HT-29 (cell line): Measurements from ENCODE around the gene MAP1S. TPM values are rescaled to one million over a fixed set of nuclear protein-coding genes. Genes with fewer than 3 reads are reported as not detected.
A peak's percentile ranks its signal among the peaks of the same experiment; 100 is the strongest.

Experiments used
- DNase-seq: peaks from one replicate; pipeline ENCODE4 v3.0.0-alpha.2; 2015; ENCODE audit warnings: low spot score
- total RNA-seq: library from RNA; depleted of rRNA; stranded (reverse); fragments of >200 nt; shearing (Covaris generic); gene quantifications from 2 replicates; pipeline ENCODE4 v1.2.3, GENCODE V29; 2014

The MAP1S gene
- total RNA-seq, 1 experiment from 2014 or later = 21.9 TPM

DNA sequence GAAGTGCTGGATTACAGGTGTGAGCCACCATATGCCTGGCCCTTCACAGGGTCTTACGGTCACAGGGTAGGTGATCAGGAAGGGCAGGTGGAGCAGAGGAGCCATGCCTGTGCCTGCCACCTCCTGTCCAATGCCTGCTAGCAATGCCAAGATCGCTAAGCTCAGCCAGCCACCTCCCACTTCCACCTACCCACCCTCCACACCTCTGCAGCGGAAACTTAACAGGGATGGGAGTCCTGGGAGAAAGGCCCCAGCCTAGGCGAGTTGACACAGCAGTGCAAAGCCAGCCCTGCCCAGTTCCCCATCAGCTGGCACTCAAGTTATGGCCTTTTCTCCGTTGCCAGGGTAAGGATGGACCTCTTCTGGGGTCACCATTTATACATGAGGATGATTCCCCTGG is 16.1 kb downstream of the MAP1S start:
- no peak for DNase-seq

DNA sequence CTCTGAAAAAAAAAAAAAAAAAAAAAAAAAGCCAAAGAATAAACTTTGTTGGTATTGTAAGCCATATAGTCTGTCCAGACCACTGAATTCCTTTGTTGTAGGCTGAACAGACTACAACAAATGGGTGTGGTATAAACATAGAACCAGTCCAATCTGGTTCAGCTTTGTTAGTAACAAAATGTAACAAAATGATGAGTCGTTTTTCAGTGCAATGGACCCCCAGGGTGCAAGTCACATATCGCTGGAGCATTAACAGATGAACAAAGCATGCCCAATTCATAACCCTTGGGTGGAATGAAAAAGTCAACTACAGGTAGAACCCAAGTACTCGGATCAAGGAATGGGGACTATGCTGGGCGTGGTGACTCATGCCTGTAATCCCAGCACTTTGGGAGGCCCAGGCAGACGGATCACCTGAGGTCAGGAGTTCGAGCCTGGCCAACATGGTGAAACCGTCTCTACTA is 18.4 kb downstream of the MAP1S start:
- no peak for DNase-seq

DNA sequence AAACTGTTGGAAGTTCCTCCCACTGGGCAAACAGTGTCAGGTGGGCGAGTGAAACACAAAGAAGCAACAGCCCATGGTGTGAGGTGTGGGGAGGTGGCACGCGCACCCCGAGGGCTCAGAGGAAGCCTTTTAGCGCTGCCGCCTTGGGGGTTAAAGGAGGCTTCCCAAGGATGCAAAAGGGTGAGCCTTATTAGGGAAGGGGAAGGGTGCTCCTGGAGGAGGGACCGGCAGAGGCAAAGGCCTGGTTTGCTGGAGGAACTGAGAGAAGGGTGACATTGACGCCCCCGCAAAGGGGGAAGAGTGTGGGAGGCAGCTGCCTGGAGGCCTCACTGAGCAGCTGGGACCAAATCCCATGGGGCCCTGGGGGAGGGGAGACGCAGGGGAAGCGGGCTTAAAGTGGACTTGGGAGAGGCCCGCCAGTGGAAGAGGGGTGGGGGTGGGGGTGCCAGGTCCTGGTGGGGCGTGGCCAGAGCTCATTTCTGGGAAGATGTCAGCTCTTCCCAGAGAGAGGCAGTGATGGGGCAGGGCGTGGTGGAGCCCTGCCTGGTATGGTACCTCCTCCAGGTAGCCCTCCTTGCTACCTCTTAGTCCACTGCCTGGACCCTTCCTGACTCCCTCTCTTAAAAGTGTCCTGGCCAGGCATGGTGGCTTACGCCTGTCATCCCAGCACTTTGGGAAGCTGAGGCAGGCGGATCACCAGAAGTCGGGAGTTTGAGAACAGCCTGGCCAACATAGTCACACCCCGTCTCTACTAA is 20.0 kb downstream of the MAP1S start:
- no peak for DNase-seq

DNA sequence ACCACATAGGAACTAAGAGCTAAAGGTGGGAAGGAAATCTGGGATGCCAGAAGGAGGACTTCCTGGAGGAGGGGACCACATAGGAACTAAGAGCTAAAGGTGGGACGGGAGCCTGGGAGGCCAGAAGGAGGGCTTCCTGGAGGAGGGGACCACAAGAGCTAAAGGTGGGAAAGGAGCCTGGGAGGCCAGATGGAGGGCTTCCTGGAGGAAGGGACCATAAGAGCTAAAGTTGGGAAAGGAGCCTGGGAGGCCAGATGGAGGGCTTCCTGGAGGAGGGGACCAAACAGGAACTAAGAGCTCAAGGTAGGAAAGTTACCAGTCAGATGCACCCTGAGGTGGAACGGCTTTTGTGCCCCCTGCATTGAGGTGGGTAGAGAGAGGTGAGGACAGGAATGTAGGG is 22.2 kb downstream of the MAP1S start:
- DNase-seq = no peak

DNA sequence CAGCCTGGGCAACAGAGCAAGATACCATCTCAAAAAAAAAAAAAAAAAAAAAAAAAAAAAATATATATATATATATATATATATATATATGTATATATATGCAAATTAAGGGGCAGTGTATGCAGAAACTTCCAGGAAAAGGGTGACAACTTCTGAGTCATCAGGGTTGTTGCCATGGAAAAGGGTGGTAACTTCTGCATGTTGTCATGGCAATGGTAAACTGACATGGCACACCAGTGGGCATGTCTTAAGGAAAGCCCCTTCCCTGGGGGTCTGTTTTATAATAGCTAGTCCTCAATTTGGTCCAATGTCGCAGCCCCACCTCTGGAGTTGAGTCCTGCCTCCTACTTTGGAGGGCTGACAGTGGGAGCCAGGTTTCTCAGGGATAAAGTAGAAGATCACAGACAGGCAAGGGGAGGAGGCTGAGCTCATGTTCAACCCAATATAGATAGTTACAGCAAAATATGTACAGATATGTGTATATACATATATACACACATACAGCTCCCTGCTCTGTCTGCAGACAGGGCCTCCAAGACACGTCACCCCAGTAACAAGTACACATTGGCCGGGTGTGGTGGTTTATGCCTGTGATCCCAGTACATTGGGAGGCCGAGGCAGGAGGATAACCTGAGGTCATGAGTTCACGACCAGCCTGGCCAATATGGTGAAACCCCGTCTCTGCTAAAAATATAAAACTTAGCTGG is 24.7 kb downstream of the MAP1S start:
- no peak for DNase-seq

DNA sequence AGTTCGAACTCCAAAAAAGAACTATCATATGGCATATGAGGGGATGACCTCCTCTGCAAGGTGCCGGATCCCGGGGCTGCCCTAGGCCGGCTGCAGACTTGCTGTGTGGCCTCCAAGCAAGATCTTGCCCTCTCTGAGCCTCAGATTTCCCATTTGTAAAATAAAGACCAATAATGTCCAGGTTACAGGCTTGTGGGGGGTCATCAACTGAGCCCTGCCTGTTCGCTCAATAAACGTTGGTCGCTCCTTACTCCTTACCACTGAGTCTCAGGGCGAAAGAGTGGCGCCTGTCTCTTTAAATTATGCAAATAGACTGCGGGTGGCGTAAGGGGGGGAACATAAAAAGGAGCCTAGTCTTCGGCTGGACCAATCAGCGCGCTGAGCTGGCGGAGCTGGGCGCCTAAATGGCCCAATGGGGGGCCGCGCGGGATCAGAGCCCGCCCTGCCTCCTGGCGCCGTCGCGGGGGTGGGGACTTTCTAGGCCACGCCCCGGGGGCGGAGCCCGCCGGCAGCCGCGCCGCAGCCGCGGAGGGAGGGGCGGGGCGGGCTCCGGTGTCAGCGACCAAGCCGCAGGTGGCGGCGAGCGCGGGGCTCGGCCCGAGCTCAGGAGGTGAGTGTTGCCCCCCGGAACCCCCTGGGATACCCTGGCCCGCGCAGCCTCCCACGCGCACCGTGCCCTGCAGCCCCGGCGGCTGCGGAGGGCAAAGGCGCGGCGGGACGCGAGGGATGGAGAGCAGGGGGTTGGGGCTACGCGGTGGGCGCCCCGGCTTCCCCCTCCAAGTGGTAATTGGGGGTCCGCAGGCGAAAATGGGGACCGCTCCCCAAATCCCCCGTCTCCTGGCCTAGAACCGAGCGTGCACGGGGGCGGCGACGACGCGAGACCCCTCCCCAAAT is 28.2 kb downstream of the MAP1S start:
- peak; percentile 87 for DNase-seq

DNA sequence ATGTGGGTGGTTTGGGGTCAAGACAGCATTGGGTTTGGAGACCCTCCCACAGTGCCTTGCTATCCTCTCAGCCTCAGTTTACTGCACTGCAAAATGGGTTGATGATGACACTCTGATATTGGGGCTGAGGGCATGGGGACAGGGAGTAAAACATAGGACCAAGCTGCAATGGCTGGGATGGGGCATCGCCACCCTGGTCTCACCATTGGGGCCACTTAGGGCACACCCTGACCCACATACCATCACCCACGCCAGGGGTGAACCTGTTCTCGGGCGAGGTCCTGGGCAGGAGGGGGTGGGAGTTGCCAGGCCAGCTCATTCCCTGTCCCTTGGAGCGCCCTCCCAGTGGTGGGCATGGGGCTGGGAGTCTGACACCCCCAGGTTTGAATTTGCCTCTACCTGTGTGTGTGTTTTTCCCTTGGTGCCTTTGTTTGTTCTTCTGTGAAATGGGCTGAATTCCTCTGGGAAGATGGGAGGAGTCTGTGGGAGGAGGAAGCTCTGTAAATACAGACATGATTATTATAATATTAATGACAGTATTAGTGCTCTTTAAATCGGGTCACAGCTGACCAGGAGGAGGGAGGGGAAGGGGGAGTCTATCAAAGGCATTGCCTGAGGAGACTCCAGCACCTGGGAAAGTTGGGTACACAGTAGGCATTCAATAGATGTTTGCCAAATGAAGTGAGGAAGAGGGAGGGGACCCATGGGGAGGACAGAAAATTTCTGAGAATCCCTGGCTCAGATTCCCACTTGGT is 29.8 kb downstream of the MAP1S start:
- no peak for DNase-seq

DNA sequence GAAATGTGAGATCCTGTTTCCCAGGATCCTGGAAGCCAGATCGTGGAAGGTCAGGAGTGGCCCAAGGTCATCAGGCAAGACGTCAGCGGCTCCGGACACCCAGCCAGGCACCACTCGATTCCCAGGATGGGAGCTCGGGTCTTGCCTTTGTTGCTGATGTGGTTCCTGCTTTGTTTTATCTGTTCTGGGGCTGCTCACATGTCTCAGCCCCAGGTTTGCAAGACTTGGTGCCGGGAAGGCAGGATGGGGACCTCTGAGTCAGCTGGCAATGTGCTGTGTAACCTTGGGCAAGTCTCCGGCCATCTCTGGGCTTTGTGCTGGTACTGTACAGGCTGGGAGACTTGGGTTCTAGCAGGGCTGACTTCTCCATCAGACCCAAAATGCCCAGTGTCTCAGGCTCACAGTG is 30.6 kb downstream of the MAP1S start:
- DNase-seq = no peak

DNA sequence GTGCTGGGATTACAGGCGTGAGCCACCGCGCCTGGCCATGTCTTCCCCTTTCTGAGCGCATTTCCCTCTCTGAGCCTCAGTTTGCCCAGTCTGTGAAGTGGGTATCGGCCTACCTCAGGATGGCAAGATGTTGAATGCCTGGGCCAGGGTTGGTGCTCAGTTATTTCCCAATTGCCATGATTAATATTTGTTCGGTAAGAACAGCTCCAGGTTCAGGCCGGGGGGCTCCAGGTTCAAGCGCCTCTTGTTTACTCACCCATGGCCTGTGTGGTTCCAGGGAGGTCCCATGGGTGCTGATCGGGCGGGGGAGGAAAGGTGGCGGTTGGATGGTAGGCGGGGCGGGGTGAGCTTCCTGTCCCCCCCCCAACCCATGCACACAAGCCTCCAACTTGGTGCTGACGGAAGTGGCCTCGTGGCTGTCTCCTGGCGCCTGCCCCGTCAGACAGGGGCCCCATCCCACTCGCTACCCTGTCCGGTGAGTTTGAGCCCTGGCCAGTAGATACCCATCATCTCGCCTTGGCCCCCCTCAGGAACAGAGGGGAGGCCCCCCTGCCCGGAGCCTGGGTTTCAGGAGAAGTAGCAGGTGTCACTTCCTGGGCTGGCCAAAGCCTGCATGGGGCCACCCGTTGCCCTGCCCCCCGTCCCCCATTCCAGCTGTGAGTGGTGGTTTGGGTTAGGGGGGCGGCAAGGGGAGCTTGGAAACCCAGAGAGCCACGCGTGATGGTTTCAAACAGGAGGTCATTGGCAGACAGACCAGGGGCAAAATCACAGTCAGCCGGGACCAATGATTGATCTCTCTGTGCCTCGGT is 32.0 kb downstream of the MAP1S start, which contains the start of gene FCHO1:
Gene FCHO1 (plus strand): TSS at position 375 of the 809 bp plus-strand sequence. CDS start 3,688 bp downstream, outside the sequence.
- DNase-seq = no peak

DNA sequence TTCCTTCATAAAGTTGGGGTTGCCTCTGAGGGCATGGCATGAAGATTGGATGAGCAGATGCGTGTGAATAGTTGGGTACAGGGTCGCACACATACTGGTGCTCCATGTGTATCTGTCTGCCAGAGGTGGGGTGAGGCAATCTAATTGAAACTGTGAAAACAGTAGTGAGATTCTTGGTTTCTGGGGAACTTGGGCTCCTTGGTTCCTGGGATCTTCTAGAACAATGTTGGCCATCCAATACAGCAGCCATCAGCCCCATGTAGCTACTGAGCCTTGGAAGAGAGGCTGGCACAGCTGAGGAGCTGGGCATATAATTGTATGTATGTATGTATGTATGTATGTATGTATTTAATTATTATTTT is 32.6 kb downstream of the MAP1S start:
- no peak for DNase-seq

DNA sequence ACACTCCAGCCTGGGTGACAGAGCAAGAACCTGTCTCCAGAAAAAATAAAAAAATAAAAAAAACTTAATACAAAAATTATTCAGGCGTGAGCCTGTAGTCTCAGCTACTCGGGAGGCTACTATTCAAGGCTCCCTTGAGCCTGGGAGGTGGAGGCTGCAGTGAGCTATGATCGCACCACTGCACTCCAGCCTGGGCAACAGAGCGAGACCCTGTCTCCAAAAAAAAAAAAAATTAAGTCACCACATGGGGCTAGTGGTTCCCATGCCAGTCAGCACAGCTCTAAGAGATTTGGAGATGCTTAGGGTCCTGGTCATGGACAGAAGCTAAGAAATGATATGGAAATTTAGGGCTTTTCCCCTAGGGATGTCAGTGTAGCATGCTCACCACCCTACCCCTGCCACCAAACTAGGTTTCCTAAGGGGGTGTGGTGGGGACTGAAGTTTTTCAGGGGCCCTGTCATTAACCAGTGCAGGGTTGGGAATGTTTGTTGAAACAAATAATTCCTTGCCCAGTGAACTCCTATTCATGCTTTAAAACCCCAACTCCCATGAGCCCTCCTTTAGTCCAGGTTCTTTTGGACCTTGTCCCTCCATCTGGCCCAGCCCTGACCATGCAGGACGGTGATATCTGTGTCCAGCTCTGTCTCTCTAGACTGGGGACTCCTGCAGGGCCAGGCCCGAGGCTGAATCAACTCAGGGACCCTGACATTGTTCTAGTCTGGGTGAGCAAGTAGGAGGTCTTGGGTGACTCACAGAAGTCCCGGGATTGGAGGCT is 33.8 kb downstream of the MAP1S start:
- DNase-seq = no peak

DNA sequence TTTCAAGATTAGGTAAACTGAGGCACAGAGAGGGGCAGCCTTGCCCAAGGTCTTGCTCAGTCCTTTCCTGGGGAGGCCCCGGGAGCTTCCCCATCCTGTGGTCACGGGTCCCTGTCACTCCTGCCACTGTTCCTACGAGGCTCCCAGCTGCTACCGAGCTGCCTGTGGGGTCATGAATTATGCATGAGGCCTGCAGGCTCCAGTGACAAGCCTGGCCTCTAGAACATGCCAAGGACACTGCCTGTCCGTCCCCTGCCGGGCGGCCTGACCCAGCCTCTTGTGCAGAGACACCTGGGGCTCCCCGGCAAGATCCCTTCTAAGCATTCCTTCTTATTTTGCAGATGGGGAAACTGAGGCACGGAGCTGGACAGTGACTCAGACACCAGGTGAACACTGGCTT is 34.7 kb downstream of the MAP1S start:
- DNase-seq = no peak

DNA sequence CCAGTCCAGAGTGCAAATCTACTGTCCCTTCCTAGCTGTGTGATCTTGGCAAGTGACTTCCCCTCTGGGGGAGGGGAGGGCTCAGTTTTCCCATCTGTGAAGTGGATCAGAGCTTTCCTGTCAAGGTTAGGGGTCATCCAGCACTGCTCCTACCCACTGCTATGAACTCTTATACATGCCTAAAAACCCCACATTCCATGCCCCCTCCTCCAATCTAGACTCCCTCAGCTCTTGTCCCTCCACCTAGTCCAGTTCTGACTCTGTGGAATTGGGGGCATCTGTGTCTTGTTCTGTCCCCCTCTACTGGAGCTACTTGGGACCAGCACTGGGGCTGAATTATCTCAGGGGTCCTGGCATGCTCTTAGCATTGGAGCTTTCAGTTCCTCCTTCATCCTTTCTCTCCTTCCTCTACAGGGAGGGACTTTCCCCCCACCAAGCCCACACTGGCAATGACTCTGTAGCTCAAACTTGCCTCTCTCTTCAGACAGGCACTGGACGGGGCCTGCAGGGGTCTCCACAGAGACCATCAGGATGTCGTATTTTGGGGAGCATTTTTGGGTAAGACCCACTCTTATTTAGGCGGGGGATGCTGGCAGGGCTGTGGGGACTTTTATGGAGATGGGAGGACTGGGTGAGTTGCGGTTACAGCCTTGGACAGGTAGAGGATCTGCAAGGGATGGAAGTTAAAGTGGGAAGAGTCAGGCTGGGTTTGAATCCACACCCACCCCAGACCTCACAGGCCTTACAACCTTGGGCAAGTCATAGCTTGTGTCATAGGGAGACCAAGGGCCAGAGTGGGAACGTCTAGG is 35.6 kb downstream of the MAP1S start:
- no peak for DNase-seq

DNA sequence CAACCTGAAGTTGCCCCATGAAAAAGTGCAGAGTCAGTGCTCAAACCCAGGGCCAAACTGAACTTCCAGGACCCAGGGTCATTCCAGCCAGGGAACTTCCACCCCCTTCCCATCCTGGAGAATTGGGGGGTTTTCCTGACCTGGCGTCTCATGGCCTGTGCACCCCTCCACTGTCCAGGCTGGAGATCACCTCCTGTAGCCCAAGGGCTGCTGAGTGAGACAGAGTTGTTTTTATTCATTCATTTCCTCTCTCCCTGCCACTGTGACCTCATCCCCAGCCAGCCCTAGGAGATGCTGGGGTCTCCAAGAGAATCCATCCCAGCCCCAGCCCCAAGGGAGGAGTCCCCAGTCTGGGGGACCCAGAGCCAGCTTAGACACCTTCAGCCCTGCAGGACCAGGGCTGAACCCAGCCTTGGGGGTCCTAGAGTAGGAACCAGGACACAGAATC is 36.2 kb downstream of the MAP1S start:
- DNase-seq = no peak

DNA sequence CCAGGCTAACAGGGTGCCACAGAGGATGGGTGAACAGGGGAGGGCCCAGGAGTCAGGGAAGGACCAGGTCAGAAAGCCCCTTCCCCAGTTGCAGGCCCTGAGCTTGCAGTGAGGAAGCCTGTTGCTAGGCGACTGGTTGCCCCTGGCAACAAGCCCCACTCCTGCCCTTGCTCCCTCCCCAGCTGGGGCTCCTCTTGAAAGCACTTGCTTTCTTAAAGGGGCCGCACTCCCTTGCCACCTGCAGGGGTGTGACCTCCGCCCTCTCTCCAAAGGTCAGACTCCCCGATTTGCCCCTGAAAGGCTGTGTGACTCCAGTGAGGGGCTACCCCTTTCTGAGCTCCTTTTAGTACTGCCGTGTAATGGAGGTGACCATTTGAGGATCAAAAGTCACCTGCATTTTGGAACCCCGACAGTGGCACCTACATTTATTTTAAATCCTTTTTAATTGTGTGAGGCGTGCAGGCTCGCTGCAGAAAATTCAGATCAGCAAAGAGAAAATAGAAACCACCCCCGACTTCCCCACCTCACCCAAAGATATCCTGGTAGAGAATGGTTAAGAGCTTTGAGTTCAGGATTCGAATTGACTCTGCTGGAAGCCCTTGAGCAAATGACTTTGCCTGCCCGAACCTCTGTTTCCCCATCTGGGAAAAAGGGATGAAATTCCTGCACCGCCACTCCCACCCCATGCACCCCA is 36.8 kb downstream of the MAP1S start:
- DNase-seq = no peak

DNA sequence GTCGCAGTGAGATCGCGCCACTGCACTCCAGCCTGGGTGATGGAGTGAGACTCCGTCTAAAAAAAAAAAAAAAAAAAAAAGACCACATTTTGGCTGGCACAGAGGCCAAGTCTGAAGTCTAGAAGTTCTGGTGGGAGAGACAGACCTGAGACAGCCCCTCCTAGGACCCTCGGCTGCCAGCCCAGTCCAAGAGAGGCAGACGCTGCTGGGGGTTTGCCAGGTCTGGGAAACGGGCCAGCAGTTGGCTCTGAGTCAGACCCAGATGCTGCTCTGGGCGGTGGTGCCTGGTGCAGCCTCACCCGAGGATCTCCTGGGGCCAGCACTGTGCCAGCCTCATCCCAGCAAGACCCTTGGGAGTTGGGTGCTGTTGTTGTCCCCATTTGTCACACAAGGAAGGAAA is 37.8 kb downstream of the MAP1S start:
- DNase-seq = no peak

DNA sequence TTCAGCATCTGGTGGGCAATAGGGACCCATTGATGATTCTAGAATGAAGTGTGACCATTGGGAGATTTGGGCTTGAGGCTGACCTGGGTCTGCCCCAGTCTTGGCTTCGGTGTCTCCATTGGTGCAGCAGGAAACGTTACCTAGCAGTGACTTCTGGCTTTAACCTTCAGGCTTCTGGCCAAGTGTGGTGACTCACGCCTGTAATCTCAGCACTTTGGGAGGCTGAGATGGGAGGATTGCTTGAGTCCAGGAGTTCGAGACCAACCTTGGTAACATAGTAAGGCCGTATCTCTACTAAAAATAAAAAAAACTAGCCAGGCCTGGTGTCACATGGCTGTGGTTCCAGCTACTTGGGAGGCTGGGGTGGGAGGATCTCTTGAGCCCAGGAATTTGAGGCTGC is 39.2 kb downstream of the MAP1S start:
- no peak for DNase-seq

DNA sequence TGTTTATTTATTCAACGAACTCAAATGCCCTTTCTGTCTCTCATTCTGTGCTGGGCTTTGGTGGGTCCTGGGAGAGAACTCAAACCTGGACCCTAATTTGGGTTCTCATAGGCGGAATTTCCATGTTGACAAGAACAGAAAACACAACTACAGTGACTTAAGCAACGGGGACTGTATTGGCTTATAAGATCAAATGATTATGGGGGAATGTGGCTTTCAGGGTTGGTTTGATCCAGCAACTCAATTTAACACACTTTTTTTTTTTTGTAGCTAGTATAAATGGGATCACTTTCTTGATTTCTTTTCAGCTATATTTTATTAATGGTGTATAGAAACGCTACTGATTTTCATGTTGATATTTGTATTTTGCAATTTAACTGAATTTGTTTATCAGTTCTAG is 41.9 kb downstream of the MAP1S start:
- DNase-seq = no peak
